HG03520 (cell line): Measurements from ENCODE around the gene FBRS.
"Not testable (repeated sequence)": the region's sequence is repeated elsewhere in the genome, so short reads cannot be mapped to it uniquely, and the experiment has no call there.

Experiments used
- ATAC-seq: cut with Tn5 transposase; IDR thresholded peaks from one replicate; pipeline ENCODE4 v1.9.1; 2021; ENCODE audit warnings: mild to moderate bottlenecking, moderate library complexity; ENCODE audit not compliant: unreplicated experiment

The FBRS gene

DNA sequence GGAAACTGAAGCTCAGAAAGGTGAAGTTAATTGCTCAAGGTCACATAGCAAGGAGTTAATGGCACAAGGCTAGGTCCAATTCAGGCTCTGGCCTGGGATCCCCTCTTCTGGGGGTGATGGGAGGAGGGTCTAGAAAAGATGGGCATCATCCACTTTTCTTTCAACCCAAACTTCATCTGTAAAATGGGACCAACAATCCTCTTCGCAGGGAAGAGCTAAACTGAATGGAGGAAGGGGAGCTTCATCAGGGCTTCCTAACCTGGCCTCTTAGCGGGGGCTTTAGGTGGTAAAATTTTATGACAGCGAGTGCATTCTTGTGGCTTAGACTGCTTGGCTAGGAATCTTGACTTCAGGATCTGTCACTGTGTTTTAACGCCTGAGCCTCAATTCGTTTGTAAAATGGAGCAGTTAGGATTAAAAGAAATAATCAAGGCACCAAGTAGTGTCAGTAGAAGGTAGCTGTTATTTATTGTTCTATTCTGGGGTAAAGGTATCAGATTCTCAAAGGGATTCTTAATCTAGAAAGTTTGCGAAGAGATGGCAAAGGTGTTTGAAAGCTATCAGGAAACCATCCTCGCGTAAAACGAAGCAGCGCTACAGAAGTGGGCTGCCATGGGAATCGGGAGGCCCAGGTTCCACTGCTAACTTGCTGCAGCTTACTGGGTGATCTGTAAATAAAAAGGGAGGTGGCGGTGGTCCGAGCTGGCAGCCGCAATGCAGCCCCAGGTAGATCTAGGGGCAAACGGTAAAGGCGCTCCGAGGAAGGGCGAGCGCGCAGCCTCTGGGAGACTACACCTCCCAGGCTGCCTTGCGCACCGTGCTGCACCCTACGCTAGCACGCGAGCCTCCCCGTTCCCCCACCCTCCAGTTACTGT is 39.3 kb downstream of the FBRS start:
- ATAC-seq: peak; percentile 78

DNA sequence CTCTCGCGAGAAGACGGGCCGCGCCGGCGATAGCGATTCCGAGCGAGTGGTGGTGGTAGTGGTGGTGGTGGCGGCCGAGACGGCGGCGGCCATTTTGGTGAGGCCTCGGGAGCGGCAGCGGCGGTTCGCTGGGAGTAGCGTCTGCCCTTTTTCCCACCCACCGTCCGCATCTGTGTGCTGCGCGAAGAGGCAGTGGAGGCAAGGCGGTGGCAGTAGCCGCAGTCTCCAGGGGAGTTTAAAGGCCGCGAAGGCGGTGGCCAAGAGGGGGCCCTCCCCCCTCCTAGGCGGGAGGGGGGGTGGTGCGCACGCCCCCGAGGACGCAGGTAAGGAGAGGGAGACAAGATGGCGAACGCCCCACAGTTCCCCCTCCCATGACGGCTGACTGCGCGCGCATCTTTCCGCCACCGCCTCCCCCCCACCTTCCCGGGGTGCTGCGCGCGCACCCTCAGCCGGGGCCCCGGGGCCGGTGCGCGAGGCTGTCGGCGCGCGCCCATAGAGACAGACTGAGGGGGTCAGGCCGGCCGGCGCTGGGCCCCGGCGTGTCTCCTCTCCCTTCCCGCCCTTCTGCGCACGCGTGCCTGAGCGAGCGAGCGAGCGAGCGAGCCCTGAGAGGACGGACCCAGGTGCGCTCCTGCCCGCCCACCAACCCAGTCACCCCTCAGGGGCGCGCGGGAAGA is 40.0 kb downstream of the FBRS start:
- peak; percentile 48 for ATAC-seq

DNA sequence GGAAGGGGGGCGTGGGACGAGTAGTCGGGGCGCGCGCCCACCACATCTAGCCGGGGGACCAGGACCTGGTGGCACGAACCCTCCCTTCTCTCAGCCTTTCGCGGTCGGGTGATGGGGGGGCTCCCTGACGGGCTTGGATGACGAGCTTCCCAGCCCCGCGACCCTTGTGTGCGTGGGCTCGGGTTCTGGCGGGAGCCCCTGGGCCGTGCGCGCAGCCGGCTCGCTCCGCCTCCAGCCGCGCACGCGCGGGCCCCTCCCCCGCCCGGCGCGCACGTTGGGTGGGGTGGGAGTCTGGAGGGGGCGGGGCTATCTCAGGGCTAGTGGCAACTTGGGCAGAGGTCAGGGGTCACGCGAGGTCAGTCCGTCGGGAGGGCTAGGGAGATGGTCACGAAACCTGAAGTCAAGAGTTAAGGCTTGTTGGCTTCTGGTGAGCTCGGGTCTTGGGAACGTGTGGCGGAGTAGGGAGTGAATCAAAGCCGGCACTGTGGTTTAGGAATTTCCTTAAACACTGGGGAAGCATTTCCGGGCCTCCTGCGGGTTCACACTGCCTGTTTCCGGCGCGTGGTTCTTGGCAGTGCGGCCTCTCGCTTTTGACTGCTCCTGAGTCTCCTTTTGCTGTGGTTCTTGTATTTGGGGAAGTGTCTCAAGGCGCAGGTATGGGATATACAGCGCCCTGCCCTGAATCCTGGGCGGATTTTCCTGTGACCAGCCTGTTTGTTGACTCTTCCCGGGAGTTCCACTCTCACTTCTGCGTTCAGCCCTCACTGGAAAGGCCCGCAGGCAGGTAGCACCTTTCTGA is 40.8 kb downstream of the FBRS start, which contains the start of gene SRCAP:
SRCAP (plus strand) TSS at position 356 of the 799 bp plus-strand sequence. CDS start 1,654 bp downstream, outside the sequence.
- peak; percentile 27 for ATAC-seq

DNA sequence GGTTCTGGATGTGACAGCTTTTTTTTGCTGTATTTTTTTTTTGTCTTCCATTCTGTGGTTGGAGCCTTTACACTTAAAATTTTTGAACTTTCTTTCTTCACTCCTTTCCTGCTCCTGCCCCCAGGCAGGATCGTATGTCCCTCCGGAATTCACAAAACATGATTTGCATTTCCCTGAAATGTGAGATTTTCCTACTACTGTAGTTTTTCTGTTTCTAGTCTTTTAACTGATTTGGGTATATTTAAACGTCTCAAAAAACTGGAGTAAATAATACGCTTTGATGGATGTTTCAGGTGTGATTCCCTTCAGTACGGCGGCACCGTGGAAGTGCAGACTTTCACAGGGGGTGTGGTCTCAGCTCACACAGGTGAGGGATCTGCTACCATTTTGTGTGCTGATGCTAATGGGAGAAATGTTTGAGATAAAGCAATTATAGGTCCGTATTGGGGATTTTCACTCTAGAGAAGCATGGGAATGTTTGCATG is 41.4 kb downstream of the FBRS start:
- ATAC-seq: no peak

DNA sequence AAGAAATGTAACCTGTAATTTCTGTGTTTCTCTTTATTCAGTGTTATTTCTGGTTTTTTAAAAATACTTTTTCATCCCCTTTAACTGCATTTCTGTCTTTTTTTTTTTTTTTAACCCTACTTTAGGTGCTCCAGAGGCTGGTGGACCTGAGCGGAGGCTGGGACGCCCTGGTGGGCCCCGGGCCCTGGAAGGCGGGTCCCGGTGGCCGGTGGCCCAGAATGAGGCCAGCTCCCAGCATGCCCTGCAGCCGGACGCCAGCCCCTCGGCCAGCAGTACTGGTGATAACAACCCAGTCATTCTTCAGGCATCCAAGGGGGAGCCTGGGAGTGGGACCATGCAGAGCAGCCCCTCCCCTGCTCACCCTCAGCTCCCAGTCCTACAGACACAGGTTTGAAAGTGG is 42.3 kb downstream of the FBRS start:
- ATAC-seq: no peak

DNA sequence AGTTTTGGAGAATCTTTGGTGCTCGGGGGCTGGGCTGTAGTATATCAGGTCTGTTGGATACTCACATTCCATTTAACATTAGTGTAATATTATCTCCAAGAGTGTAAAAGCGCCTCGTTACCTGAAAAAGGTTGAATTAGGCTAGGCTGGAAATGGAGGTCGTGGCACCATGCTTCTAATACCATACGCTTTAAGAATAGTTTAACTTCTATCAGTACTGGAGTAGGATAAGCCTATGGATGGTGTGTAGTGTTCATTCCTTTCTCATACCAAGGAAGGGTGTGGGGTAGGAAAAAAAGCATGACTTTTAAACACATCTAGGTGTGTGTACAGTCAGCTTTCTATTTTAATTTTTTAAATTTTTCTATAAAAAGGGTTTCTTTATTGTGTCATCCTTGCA is 42.7 kb downstream of the FBRS start:
- no peak for ATAC-seq

DNA sequence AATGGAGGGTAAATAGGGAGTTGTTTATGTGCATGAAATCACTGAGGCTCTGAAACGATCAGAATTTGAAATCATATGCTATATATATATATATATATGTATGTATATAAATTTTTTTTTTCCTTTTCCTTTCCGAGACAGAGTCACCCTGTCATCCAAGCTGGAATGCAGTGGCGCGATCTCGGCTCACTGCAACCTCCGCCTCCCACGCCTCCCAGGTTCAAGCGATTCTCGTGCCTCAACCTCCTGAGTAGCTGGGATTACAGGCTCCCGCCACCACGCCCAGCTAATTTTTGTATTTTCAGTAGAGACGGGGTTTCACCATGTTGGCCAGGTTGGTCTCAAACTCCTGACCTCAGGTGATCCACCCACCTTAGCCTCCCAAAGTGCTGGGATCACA is 44.8 kb downstream of the FBRS start:
- not testable (repeated sequence) for ATAC-seq

DNA sequence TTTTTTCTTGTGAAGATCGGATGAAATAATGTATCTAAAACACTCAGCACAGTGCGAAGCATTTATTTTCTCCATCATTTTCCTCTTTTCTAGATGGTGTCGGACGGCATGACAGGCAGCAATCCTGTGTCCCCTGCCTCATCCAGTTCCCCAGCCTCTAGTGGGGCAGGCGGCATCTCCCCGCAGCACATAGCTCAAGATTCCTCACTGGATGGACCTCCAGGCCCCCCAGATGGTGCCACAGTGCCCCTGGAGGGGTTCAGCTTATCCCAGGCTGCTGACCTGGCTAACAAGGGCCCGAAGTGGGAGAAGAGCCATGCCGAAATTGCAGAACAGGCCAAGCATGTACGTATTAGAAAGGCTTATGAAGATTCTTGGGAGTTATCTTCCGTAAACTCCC is 45.7 kb downstream of the FBRS start:
- no peak for ATAC-seq

DNA sequence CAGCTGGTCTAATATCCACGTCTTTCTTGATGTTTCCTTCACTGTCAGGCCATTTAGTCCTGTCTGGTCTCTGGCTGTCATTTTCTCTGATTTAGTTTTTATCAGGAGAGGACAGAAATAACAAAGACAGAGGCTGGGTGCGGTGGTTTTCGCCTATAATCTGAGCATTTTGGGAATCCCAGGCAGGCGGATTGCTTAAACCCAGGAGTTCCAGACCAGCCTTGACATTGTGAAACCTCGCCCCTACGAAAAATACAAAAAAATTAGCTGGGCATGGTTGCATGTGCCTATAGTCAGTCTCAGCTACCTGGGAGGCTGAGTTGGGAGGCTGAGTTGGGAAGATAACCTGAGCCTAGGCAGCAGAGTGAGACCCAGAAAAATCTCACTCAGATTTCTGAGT is 47.8 kb downstream of the FBRS start:
- ATAC-seq: no peak

DNA sequence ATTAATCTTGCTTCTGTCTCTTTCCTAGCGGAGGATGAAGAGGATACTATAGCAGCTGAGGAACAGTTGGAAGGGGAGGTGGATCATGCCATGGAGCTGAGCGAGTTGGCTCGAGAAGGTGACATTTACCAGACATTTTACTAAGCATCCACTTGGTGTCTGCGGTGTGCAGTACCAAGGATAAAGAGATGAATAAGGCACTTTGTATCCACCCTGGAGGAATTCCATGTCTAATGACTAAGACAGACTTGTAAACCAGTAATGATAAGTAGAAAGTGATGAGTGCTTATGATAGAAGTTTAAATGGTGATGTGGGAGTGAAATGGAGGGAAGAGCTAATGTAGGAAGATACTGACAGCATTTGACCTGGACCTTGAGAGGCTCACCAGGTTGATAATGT is 52.7 kb downstream of the FBRS start:
- no peak for ATAC-seq

DNA sequence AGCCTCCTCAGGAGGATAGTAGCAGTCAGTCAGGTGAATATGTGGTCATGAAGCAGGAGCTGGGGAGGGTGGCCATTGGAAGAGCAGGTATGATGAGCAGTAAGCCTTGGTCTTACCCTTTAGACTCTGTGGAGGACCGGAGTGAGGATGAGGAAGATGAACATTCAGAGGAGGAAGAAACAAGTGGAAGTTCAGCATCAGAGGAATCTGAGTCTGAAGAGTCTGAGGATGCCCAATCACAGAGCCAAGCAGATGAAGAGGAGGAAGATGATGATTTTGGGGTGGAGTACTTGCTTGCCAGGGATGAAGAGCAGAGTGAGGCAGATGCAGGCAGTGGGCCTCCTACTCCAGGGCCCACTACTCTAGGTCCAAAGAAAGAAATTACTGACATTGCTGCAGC is 53.5 kb downstream of the FBRS start:
- no peak for ATAC-seq

DNA sequence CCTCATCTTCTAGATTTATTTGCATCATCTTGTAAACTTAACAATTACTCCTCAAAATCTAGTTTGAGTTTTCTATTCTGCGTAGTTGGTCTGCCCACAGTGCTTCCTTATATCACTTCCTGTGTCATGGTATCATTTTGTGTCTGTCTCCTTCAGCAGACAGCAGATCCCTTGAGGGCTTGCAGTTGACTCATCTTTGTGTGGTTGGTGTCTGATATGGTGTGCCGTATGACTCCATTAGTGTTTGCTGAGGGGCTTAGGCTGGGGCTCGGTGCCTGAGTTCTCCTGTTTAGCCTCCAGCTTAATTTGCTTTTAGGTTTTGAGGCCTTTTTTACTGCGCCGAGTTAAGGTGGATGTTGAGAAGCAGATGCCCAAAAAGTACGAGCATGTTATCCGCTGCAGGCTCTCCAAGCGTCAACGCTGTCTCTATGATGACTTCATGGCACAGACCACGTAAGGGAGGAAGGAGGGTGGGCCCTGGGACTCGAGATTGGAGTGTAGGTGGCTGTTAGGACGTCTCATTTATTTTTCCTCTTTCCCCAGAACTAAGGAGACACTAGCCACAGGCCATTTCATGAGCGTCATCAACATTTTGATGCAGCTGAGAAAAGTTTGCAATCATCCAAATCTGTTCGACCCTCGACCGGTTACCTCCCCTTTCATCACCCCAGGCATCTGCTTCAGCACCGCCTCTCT is 57.7 kb downstream of the FBRS start:
- ATAC-seq: no peak

DNA sequence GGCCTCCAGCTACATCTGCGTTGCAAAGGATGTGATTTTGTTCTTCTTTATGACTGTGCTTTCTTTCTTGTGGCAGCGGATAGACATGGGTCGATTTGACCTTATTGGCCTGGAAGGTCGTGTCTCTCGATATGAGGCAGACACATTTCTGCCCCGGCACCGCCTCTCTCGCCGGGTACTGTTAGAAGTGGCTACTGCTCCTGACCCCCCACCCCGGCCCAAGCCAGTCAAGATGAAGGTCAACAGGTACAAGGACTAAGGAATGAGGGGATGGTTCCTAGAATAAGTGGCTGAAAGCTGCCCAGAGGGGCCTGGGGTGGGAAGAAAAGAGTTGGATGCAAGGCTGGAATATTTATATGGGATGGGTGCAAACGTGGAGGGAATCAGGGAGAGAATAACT is 61.9 kb downstream of the FBRS start:
- no peak for ATAC-seq
